ENCODE measurements around the gene P3H1. TPM values are rescaled to one million over a fixed set of nuclear protein-coding genes. Genes with fewer than 3 reads are reported as not detected.

P3H1 gene
- total RNA-seq, 1 experiment from 2014 or later, result 18.1 TPM

DNA sequence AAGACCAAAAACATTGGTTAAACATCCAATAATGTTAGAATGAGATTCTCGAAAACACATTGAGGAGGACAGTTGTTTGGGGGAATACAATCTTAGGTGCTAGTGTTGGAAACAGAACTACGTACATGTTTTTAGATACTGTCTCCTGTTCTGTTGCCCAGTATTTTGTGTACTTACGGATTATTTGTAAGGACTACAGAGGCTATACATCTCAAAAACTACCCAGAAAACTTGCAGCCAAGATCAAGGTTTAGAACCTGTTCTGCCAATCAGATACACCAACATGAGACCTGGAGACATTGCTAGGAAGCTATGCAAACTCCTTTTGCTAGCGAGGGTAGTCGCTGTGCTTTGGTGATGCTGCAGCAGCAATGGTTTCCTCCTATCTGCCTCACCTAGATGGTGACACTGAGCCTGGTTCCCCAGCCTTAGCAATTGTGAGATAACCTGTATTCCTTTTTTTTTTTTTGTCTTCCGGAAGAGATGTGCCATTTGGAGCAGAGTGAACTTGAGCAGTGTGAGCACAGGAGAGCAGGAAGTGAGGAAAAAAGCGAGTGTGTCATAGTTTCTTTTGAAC lies 62.9 kb downstream of the P3H1 start:
- Histone ChIP-seq H3K9ac (ENCODE audit: low read length) (no peak overlapping the region), H3K4me1 (ENCODE audit: low read length) (no peaks in the 10 kb centered on the region), H4K20me1 (ENCODE audit: insufficient read depth, low read depth, low read length) (peaks cover 13% of the 10 kb centered on the region), H3K4me2 (ENCODE audit: low read depth, low read length, poor library complexity, severe bottlenecking) (no peak overlapping the region), H3K9me3 (ENCODE audit: low read length) (no peaks in the 10 kb centered on the region), H3K79me2 (ENCODE audit: low read length) (peaks cover 53% of the 10 kb centered on the region), H3K36me3 (ENCODE audit: insufficient read depth, low read length) (peaks cover 87% of the 10 kb centered on the region), H3K4me3 (ENCODE audit: low read length) (no peak overlapping the region), H3K9me2 (replicated peaks; ENCODE audit: insufficient read depth, low read length) (no peaks in the 10 kb centered on the region), H3K27me3 (ENCODE audit: low read length) (no peaks in the 10 kb centered on the region), H2AFZ (ENCODE audit: low read length) (no peak overlapping the region), H3K27ac (ENCODE audit: low read length) (no peak overlapping the region)
- DNase-seq, result no peak

DNA sequence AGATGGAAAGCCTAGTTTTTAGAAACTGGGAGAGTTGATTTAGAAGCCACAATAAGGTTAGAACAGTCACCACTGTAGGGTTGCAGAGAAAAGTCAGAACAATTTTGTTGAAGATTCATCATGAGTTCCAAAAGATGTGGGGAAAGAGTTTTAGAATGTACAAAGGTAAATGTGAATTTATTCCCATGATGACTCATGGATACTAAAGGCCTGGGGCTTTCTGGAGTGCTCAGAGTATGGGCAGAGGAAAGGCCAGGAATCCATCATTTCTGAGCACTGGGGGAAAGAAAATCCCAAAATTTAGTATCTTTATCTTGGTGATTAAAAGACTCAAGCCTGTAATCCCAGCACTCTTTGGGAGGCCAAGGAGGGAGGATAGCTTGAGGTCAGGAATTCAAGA lies 66.8 kb downstream of the P3H1 start:
- no peak overlapping the region for H3K9ac ChIP-seq (ENCODE audit: low read length)
- H3K9me2 ChIP-seq (replicated peaks; ENCODE audit: insufficient read depth, low read length), result no peaks in the 10 kb centered on the region
- H3K27me3 ChIP-seq (ENCODE audit: low read length), result no peaks in the 10 kb centered on the region
- H3K9me3 ChIP-seq (ENCODE audit: low read length), result no peaks in the 10 kb centered on the region
- H3K4me3 ChIP-seq (ENCODE audit: low read length), result no peak overlapping the region
- peaks cover 25% of the 10 kb centered on the region for H4K20me1 ChIP-seq (ENCODE audit: insufficient read depth, low read depth, low read length)
- no peak for DNase-seq
- no peaks in the 10 kb centered on the region for H3K4me1 ChIP-seq (ENCODE audit: low read length)
- no peak overlapping the region for H3K4me2 ChIP-seq (ENCODE audit: low read depth, low read length, poor library complexity, severe bottlenecking)
- H3K36me3 ChIP-seq (ENCODE audit: insufficient read depth, low read length), result peaks cover 95% of the 10 kb centered on the region
- no peak overlapping the region for H3K27ac ChIP-seq (ENCODE audit: low read length)
- H3K79me2 ChIP-seq (ENCODE audit: low read length), result peaks cover 72% of the 10 kb centered on the region
- H2AFZ ChIP-seq (ENCODE audit: low read length), result no peak overlapping the region

DNA sequence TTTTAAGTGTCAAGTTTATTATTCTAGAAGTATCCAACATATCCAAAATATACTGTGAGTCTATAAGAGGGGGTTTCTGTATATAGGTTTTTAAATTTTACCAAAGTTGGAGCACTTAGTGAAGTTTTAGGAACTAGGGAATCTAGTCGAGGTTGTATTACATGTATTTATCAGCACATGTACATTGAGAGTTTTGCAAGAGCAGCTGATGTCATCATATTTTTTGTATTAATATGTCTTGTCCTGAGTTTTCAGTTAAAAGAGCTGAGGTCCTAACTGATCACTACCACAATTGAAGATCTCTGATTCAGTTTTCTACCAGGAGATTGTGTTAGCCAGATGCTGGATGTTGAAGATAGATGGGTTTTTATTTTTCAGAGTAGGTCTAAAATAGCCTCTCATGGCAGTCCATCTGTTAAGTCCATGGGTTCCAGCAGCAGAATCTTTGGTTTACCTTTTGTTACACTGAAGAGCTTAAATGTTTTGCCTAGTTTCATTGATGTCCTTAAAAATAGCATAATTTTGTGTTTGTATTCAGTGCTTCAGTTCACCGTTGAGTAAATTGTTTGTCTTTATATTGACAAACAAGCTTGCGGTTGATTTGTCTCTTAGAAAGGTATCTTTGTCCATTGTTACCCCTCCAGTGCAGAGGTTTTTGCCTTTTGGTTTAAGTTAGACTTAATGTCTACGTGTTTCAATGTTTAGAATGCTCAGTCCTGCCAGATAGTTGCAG lies 68.6 kb downstream of the P3H1 start:
- no peak overlapping the region for H3K4me2 ChIP-seq (ENCODE audit: low read depth, low read length, poor library complexity, severe bottlenecking)
- peaks cover 42% of the 10 kb centered on the region for H4K20me1 ChIP-seq (ENCODE audit: insufficient read depth, low read depth, low read length)
- no peak overlapping the region for H3K4me3 ChIP-seq (ENCODE audit: low read length)
- DNase-seq, result no peak
- H3K36me3 ChIP-seq (ENCODE audit: insufficient read depth, low read length), result peaks cover 95% of the 10 kb centered on the region
- no peaks in the 10 kb centered on the region for H3K9me3 ChIP-seq (ENCODE audit: low read length)
- peaks cover 83% of the 10 kb centered on the region for H3K79me2 ChIP-seq (ENCODE audit: low read length)
- H3K27ac ChIP-seq (ENCODE audit: low read length), result no peak overlapping the region
- no peaks in the 10 kb centered on the region for H3K9me2 ChIP-seq (replicated peaks; ENCODE audit: insufficient read depth, low read length)
- H3K27me3 ChIP-seq (ENCODE audit: low read length), result no peaks in the 10 kb centered on the region
- no peaks in the 10 kb centered on the region for H3K4me1 ChIP-seq (ENCODE audit: low read length)
- H2AFZ ChIP-seq (ENCODE audit: low read length), result no peak overlapping the region
- H3K9ac ChIP-seq (ENCODE audit: low read length), result no peak overlapping the region

Other genes starting within 250 kb of the P3H1 start
- 42.1 and 53.0 TPM in 2 replicates for gene PPIH, start 108.6 kb downstream of the P3H1 start, total RNA-seq (2014; rRNA removed; shearing (Covaris generic); ENCODE audit: low replicate concordance)
- 652 and 1,200 TPM in 2 replicates for gene YBX1, start 84.6 kb downstream of the P3H1 start, total RNA-seq (2014; rRNA removed; shearing (Covaris generic); ENCODE audit: low replicate concordance)
- not detected in 2 replicates for gene CLDN19, start 26.8 kb downstream of the P3H1 start, total RNA-seq (2014; rRNA removed; shearing (Covaris generic); ENCODE audit: low replicate concordance)
- gene C1orf50, start 221 bp upstream of the P3H1 start, total RNA-seq (2014; rRNA removed; shearing (Covaris generic); ENCODE audit: low replicate concordance), result 5.5 and 12.2 TPM in 2 replicates
- not detected in 2 replicates for gene TMEM269, start 18.0 kb upstream of the P3H1 start, total RNA-seq (2014; rRNA removed; shearing (Covaris generic); ENCODE audit: low replicate concordance)
- 0.54 and 1.6 TPM in 2 replicates for gene ERMAP, start 50.1 kb upstream of the P3H1 start, total RNA-seq (2014; rRNA removed; shearing (Covaris generic); ENCODE audit: low replicate concordance)
- gene SVBP, start 50.4 kb upstream of the P3H1 start, total RNA-seq (2014; rRNA removed; shearing (Covaris generic); ENCODE audit: low replicate concordance), result 18.2 and 45.4 TPM in 2 replicates
- gene ZNF691, start 79.6 kb upstream of the P3H1 start, total RNA-seq (2014; rRNA removed; shearing (Covaris generic); ENCODE audit: low replicate concordance), result 15.4 and 18.3 TPM in 2 replicates
- 72.2 and 83.8 TPM in 2 replicates for gene SLC2A1, start 191.8 kb upstream of the P3H1 start, total RNA-seq (2014; rRNA removed; shearing (Covaris generic); ENCODE audit: low replicate concordance)